Measurements from ENCODE around the gene SLC6A4. TPM values are rescaled to one million over a fixed set of nuclear protein-coding genes. Genes with fewer than 3 reads are reported as not detected.

The SLC6A4 gene
- total and polyA plus RNA-seq, 4 donors, result 0.05 to 0.70 TPM; not detected in 2

GRCh38 chr17:30236766-30237165 lies 1.3 kb upstream of the SLC6A4 start:
- H3K27me3 ChIP-seq (ENCODE audit: control insufficient read depth in 4 of 4, insufficient read depth in 4 of 4, low read length in 3 of 4), result no peaks in the 10 kb centered on the region

GRCh38 chr17:30236297-30236624 lies 764 bp upstream of the SLC6A4 start:
- peaks cover 11 to 17% (median 16%) of the 10 kb centered on the region in 4 donors for H3K4me1 ChIP-seq (ENCODE audit: control insufficient read depth in 4 of 4, insufficient read depth in 4 of 4, low read length in 3 of 4)
- no peak overlapping the region for H3K4me3 ChIP-seq (ENCODE audit: low read depth in 1 of 3, low read length in 3 of 3)
- no peak overlapping the region for H3K9ac ChIP-seq (ENCODE audit: low read depth in 1 of 2, low read length in 2 of 2)
- WGBS, result 67% methylated on average over 10 of the region's 10 CpGs
- H3K36me3 ChIP-seq (ENCODE audit: control insufficient read depth in 4 of 4, insufficient read depth in 3 of 4, low read depth in 1 of 4, low read length in 3 of 4), result no peaks in the 10 kb centered on the region
- TF ChIP-seq CTCF (IDR thresholded peaks at IDR 0.05; ENCODE audit: low read depth, low read length, missing input control) (no peak), JUND (IDR thresholded peaks at IDR 0.05) (no peak), FOXA1 (IDR thresholded peaks at IDR 0.05) (no peak), HNF4G (IDR thresholded peaks at IDR 0.05) (no peak), NR2F2 (IDR thresholded peaks at IDR 0.05) (no peak), REST (IDR thresholded peaks at IDR 0.05) (no peak), EGR1 (IDR thresholded peaks at IDR 0.05; ENCODE audit: low read depth in 2 of 2) (no peak), SP1 (IDR thresholded peaks at IDR 0.05) (no peak), RXRA (IDR thresholded peaks at IDR 0.05) (no peak), MAX (IDR thresholded peaks at IDR 0.05) (no peak), YY1 (IDR thresholded peaks at IDR 0.05) (no peak)
- no peaks in the 10 kb centered on the region for H3K9me3 ChIP-seq (ENCODE audit: control insufficient read depth in 4 of 4, low read length in 3 of 4)
- H3K27me3 ChIP-seq (ENCODE audit: control insufficient read depth in 4 of 4, insufficient read depth in 4 of 4, low read length in 3 of 4), result no peaks in the 10 kb centered on the region
- H3K27ac ChIP-seq (ENCODE audit: low read depth in 1 of 2, low read length in 2 of 2), result no peak overlapping the region
- DNase-seq (ENCODE audit: low spot score), result no peak

More at GRCh38 chr17:30236766-30237165, 1.3 kb upstream of the SLC6A4 start:
- H3K4me3 ChIP-seq (ENCODE audit: low read depth in 1 of 3, low read length in 3 of 3), result no peak overlapping the region
- H3K9ac ChIP-seq (ENCODE audit: low read depth in 1 of 2, low read length in 2 of 2), result no peak overlapping the region
- peak; percentile 58 for DNase-seq (ENCODE audit: low spot score)
- no peak overlapping the region for H3K27ac ChIP-seq (ENCODE audit: low read depth in 1 of 2, low read length in 2 of 2)
- no peaks in the 10 kb centered on the region for H3K36me3 ChIP-seq (ENCODE audit: control insufficient read depth in 4 of 4, insufficient read depth in 3 of 4, low read depth in 1 of 4, low read length in 3 of 4)
- H3K9me3 ChIP-seq (ENCODE audit: control insufficient read depth in 4 of 4, low read length in 3 of 4), result no peaks in the 10 kb centered on the region
- 7% methylated on average over 20 of the region's 20 CpGs for WGBS
- peaks cover 11 to 17% (median 16%) of the 10 kb centered on the region in 4 donors for H3K4me1 ChIP-seq (ENCODE audit: control insufficient read depth in 4 of 4, insufficient read depth in 4 of 4, low read length in 3 of 4)
- TF ChIP-seq HNF4G (IDR thresholded peaks at IDR 0.05), result no peak
- TF ChIP-seq RXRA (IDR thresholded peaks at IDR 0.05), result no peak
- no peak for TF ChIP-seq GABPA (IDR thresholded peaks at IDR 0.05 in 1 of 2, conservative IDR thresholded peaks at IDR 0.05 in 1 of 2)
- TF ChIP-seq RAD21 (IDR thresholded peaks at IDR 0.05), result peak; percentile 72 to 77
- TF ChIP-seq EGR1 (IDR thresholded peaks at IDR 0.05; ENCODE audit: low read depth in 2 of 2), result no peak
- peak; percentile 46 for TF ChIP-seq CTCF (IDR thresholded peaks at IDR 0.05; ENCODE audit: low read depth, low read length, missing input control)
- TF ChIP-seq FOXA2 (IDR thresholded peaks at IDR 0.05), result no peak

All from liver (tissue), 9 donors.